NCI-H524 (cell line): ENCODE results near the gene UBTD2.
A peak's percentile ranks its signal among the peaks of the same experiment; 100 is the strongest.
"Not testable (repeated sequence)": the region's sequence is repeated elsewhere in the genome, so short reads cannot be mapped to it uniquely, and the experiment has no call there.

Experiments
- DNase-seq, 2 experiments: peaks; one replicate each; lab custom pipeline; 2025; lab: John Stamatoyannopoulos, UW

UBTD2 gene

GRCh38 chr5:172251419-172251818, 32.1 kb downstream of the UBTD2 start:
- no peak for DNase-seq

GRCh38 chr5:172248637-172249036, 34.9 kb downstream of the UBTD2 start:
- no peak for DNase-seq

- no peak for DNase-seq
Measured at GRCh38 chr5:172245703-172246125, 37.9 kb downstream of the UBTD2 start.

GRCh38 chr5:172245046-172245445, 38.5 kb downstream of the UBTD2 start:
- peak; percentile 36 to 77 for DNase-seq

GRCh38 chr5:172243302-172243701, 40.3 kb downstream of the UBTD2 start:
- no peak for DNase-seq

GRCh38 chr5:172238334-172238733, 45.2 kb downstream of the UBTD2 start:
- DNase-seq, result no peak

GRCh38 chr5:172235827-172236736, 47.5 kb downstream of the UBTD2 start:
- DNase-seq, result no peak

GRCh38 chr5:172235132-172235780, 48.3 kb downstream of the UBTD2 start:
- no peak for DNase-seq

- no peak for DNase-seq
Measured at GRCh38 chr5:172234031-172234430, 49.5 kb downstream of the UBTD2 start.

- no peak for DNase-seq
Measured at GRCh38 chr5:172229904-172230303, 53.7 kb downstream of the UBTD2 start.

GRCh38 chr5:172224996-172225395, 58.6 kb downstream of the UBTD2 start:
- DNase-seq, result peak; percentile 10 to 44

GRCh38 chr5:172223901-172224873, 59.4 kb downstream of the UBTD2 start:
- DNase-seq, result no peak

GRCh38 chr5:172219296-172219695, 64.3 kb downstream of the UBTD2 start:
- no peak for DNase-seq

- no peak for DNase-seq
Measured at GRCh38 chr5:172216345-172216744, 67.2 kb downstream of the UBTD2 start.

- no peak for DNase-seq
Measured at GRCh38 chr5:172213126-172213525, 70.4 kb downstream of the UBTD2 start.

- no peak for DNase-seq
Measured at GRCh38 chr5:172211676-172212075, 71.9 kb downstream of the UBTD2 start.

GRCh38 chr5:172209714-172210113, 73.8 kb downstream of the UBTD2 start:
- no peak for DNase-seq

- no peak for DNase-seq
Measured at GRCh38 chr5:172207511-172207910, 76.1 kb downstream of the UBTD2 start.

- DNase-seq, result not testable (repeated sequence)
Measured at GRCh38 chr5:172205984-172206383, 77.6 kb downstream of the UBTD2 start.

GRCh38 chr5:172200476-172200875, 83.1 kb downstream of the UBTD2 start:
- no peak for DNase-seq

GRCh38 chr5:172199446-172199845, 84.1 kb downstream of the UBTD2 start:
- no peak for DNase-seq

- DNase-seq, result not testable (repeated sequence)
Measured at GRCh38 chr5:172197775-172198174, 85.8 kb downstream of the UBTD2 start.
